ENCODE measurements around the gene TAF3. TPM values are rescaled to one million over a fixed set of nuclear protein-coding genes. Genes with fewer than 3 reads are reported as not detected.

Gene TAF3
- total RNA-seq, 2 donors from 2014 or later, result 7.2 to 8.2 TPM

GRCh38 chr10:7967035-7967434 lies 148.7 kb downstream of the TAF3 start:
- H3K9me3 ChIP-seq, result no peaks in the 10 kb centered on the region
- no peak for TF ChIP-seq CTCF (IDR thresholded peaks at IDR 0.05)
- H3K27me3 ChIP-seq (replicated peaks; ENCODE audit: insufficient read depth), result no peaks in the 10 kb centered on the region
- peaks cover 8% of the 10 kb centered on the region for H3K36me3 ChIP-seq
- H3K4me1 ChIP-seq (ENCODE audit: control insufficient read depth in 1 of 2, low read depth in 2 of 2), result peaks cover 0 to 3% of the 10 kb centered on the region in 2 donors
- no peak overlapping the region for H3K4me3 ChIP-seq
- no peak overlapping the region for H3K27ac ChIP-seq
- no peak for DNase-seq (ENCODE audit: low spot score)
- ATAC-seq (ENCODE audit: insufficient number of reproducible peaks, low FRiP score, low read depth), result no peak

- Histone ChIP-seq H3K4me3 (no peak overlapping the region), H3K27me3 (replicated peaks; ENCODE audit: insufficient read depth) (no peaks in the 10 kb centered on the region), H3K9me3 (no peaks in the 10 kb centered on the region), H3K36me3 (peaks cover 8% of the 10 kb centered on the region), H3K27ac (no peak overlapping the region), H3K4me1 (ENCODE audit: control insufficient read depth in 1 of 2, low read depth in 2 of 2) (peaks cover 0 to 7% of the 10 kb centered on the region in 2 donors)
- DNase-seq (ENCODE audit: low spot score) (no peak), ATAC-seq (ENCODE audit: insufficient number of reproducible peaks, low FRiP score, low read depth) (no peak)
- TF ChIP-seq CTCF (IDR thresholded peaks at IDR 0.05), result no peak
These were observed 150.3 kb downstream of the TAF3 start for GRCh38 chr10:7968510-7969112.

- Histone ChIP-seq H3K9me3 (no peaks in the 10 kb centered on the region), H3K4me1 (ENCODE audit: control insufficient read depth in 1 of 2, low read depth in 2 of 2) (peaks cover 0 to 7% of the 10 kb centered on the region in 2 donors), H3K4me3 (no peak overlapping the region), H3K36me3 (no peaks in the 10 kb centered on the region), H3K27me3 (replicated peaks; ENCODE audit: insufficient read depth) (no peaks in the 10 kb centered on the region), H3K27ac (no peak overlapping the region)
- ATAC-seq (ENCODE audit: insufficient number of reproducible peaks, low FRiP score, low read depth), result no peak
- DNase-seq (ENCODE audit: low spot score), result no peak
- no peak for TF ChIP-seq CTCF (IDR thresholded peaks at IDR 0.05)
These were observed 151.3 kb downstream of the TAF3 start for GRCh38 chr10:7969623-7970022.

- no peaks in the 10 kb centered on the region for H3K27me3 ChIP-seq (replicated peaks; ENCODE audit: insufficient read depth)
- ATAC-seq (ENCODE audit: insufficient number of reproducible peaks, low FRiP score, low read depth) (no peak), DNase-seq (ENCODE audit: low spot score) (no peak)
- H3K27ac ChIP-seq, result no peak overlapping the region
- TF ChIP-seq CTCF (IDR thresholded peaks at IDR 0.05), result no peak
- H3K4me3 ChIP-seq, result no peak overlapping the region
- H3K9me3 ChIP-seq, result no peaks in the 10 kb centered on the region
- H3K4me1 ChIP-seq (ENCODE audit: control insufficient read depth in 1 of 2, low read depth in 2 of 2), result peaks cover 0 to 7% of the 10 kb centered on the region in 2 donors
- no peaks in the 10 kb centered on the region for H3K36me3 ChIP-seq
These were observed 153.6 kb downstream of the TAF3 start for GRCh38 chr10:7971949-7972348.

- Histone ChIP-seq H3K9me3 (no peaks in the 10 kb centered on the region), H3K27ac (no peak overlapping the region), H3K36me3 (no peaks in the 10 kb centered on the region), H3K4me3 (no peak overlapping the region), H3K4me1 (ENCODE audit: control insufficient read depth in 1 of 2, low read depth in 2 of 2) (peaks cover 0 to 7% of the 10 kb centered on the region in 2 donors), H3K27me3 (replicated peaks; ENCODE audit: insufficient read depth) (no peaks in the 10 kb centered on the region)
- no peak for DNase-seq (ENCODE audit: low spot score)
- no peak for TF ChIP-seq CTCF (IDR thresholded peaks at IDR 0.05)
- ATAC-seq (ENCODE audit: insufficient number of reproducible peaks, low FRiP score, low read depth), result no peak
These were observed 154.1 kb downstream of the TAF3 start for GRCh38 chr10:7972367-7972766.
